ENCODE measurements around the gene GAK.

DNA sequence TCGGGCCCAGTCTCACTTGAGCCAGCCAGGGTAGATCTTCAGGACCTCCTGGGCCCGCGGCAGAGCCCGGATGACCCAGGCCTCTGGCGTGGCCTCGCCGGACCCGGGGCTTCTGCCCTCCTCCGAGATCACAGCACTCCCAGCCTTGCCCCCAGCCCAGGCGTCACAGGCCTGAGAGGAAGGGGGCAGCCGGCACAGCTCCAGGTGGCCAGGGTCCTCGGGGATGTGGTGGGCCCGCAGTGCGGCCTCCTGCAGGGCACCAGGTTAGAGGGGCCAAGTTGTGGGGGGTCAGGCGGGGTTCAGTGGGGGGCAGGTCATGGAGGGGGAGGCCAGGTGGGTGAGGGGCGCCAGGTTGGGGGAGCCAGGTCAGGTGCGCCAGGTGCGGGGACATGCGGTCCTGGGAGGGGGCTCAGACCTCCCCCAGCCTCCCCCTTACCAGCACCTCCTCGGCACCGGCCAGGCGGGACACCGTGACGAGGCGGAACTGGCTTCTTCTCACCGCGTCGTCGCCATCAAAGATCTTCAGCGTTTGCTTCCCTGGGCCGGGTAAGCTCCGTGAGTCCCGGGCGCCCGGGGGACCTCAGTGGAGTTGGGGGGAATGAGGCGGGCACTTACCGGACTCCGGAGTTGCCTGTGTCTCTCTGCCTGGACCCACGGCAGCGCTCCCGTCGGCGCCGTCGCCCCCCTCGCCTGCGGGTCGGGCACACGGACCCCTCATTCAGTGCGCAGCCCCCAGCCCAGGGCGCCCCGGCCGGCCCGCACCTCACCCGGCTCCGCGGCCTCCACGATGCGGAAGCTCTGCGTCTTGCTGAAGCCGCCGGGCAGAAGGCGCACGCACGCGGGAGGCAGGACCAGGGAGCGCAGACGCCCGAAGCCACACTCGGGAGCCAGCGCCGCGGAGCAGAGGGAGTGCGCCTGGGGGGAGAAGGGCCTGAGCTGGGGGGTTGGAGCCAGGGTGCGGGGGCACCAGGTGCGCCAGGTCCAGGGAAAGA lies 35.3 kb upstream of the GAK start:
- TF ChIP-seq, protein P1, sequence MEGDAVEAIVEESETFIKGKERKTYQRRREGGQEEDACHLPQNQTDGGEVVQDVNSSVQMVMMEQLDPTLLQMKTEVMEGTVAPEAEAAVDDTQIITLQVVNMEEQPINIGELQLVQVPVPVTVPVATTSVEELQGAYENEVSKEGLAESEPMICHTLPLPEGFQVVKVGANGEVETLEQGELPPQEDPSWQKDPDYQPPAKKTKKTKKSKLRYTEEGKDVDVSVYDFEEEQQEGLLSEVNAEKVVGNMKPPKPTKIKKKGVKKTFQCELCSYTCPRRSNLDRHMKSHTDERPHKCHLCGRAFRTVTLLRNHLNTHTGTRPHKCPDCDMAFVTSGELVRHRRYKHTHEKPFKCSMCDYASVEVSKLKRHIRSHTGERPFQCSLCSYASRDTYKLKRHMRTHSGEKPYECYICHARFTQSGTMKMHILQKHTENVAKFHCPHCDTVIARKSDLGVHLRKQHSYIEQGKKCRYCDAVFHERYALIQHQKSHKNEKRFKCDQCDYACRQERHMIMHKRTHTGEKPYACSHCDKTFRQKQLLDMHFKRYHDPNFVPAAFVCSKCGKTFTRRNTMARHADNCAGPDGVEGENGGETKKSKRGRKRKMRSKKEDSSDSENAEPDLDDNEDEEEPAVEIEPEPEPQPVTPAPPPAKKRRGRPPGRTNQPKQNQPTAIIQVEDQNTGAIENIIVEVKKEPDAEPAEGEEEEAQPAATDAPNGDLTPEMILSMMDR (IDR thresholded peaks at IDR 0.05): no peak
- TF ChIP-seq POLR2A (IDR thresholded peaks at IDR 0.05): no peak

Data from right lobe of liver (tissue), 4 donors.